RWPE1 (cell line): ENCODE measurements around the gene ZBTB1.
A peak's percentile ranks its signal among the peaks of the same experiment; 100 is the strongest.

ENCODE experiments used
- CTCF ChIA-PET: fragments of 350-600 bp; sonication (Branson Sonifier 250); formaldehyde crosslinking; extraction: SDS; loops from one replicate; lab custom pipeline; 2021; lab: Yijun Ruan, JAX
- POLR2A ChIA-PET: fragments of 400-600 bp; formaldehyde crosslinking; extraction: SDS; loops from one replicate; lab custom pipeline; 2020; ENCODE audit warnings: antibody characterized with exemption; ENCODE audit not compliant: low non-redundant PET; lab: Yijun Ruan, JAX
- DNase-seq: peaks from one replicate; pipeline ENCODE4 v3.0.0; 2012; ENCODE audit warnings: low spot score
- H3K27ac ChIP-seq: fragments of 450-650 bp; 2 replicates; pipeline ENCODE4 v1.5.1; 2017
- CTCF ChIP-seq: fragments of 450-650 bp; conservative IDR thresholded peaks from 2 replicates; pipeline ENCODE4 v1.5.1; 2017; ENCODE audit warnings: low read depth, mild to moderate bottlenecking

Gene ZBTB1

GRCh38 chr14:64540208-64541202, 35.9 kb downstream of the ZBTB1 start, which contains the start of gene HSPA2:
Gene HSPA2 (plus strand): TSS chr14:64540741. CDS start chr14:64540850, 109 bp downstream.
- CTCF ChIA-PET, result interaction anchor here (0.6 to 1.9 kb wide), 9 partner anchors 24 to 937 kb away, joined by 3 to 9 read pairs (median 3); no protein-coding TSS in a partner anchor
- POLR2A ChIA-PET, result interaction anchor here (0.5 to 1.1 kb wide), 7 partner anchors 8 to 164 kb away, joined by 3 to 10 read pairs (median 5); partner anchors contain the start of gene PLEKHG3

GRCh38 chr14:64541261-64541971, 36.8 kb downstream of the ZBTB1 start:
- TF ChIP-seq CTCF, result no peak
- POLR2A ChIA-PET, result no interaction called here
- CTCF ChIA-PET, result no interaction called here
- peak overlapping the region; percentile 98; the same call in 1 of the 2 replicates for H3K27ac ChIP-seq
- DNase-seq, result no peak

More at GRCh38 chr14:64540208-64541202, 35.9 kb downstream of the ZBTB1 start, which contains the start of gene HSPA2:
- DNase-seq, result peak; percentile 99
- TF ChIP-seq CTCF, result peak; percentile 91
- H3K27ac ChIP-seq, result peak within 1 kb of the TSS; percentile 98

GRCh38 chr14:64541972-64542835, 37.6 kb downstream of the ZBTB1 start:
- ChIA-PET POLR2A (interaction anchor here (1.0 kb wide), 1 partner anchor 27 kb away, joined by 5 read pairs; no protein-coding TSS in a partner anchor), CTCF (interaction anchor here (0.7 to 2.3 kb wide), 2 partner anchors 95 to 203 kb away, joined by 10 to 11 read pairs; no protein-coding TSS in a partner anchor)
- TF ChIP-seq CTCF, result no peak
- no peak overlapping the region for H3K27ac ChIP-seq
- DNase-seq, result no peak

GRCh38 chr14:64542836-64543201, 38.2 kb downstream of the ZBTB1 start:
- POLR2A ChIA-PET, result interaction anchor here (1.0 kb wide), 1 partner anchor 27 kb away, joined by 5 read pairs; no protein-coding TSS in a partner anchor
- DNase-seq, result no peak
- no peak overlapping the region for H3K27ac ChIP-seq
- CTCF ChIA-PET, result interaction anchor here (0.6 to 2.3 kb wide), 4 partner anchors 92 to 400 kb away, joined by 3 to 11 read pairs (median 6); partner anchors contain the start of gene GPX2
- TF ChIP-seq CTCF, result no peak

GRCh38 chr14:64544607-64545312, 40.2 kb downstream of the ZBTB1 start:
- no peak for TF ChIP-seq CTCF
- ChIA-PET POLR2A (interaction anchor here (0.7 kb wide), 1 partner anchor 17 kb away, joined by 5 read pairs; no protein-coding TSS in a partner anchor), CTCF (interaction anchor here (0.7 kb wide), 3 partner anchors 33 to 523 kb away, joined by 3 to 5 read pairs (median 4); no protein-coding TSS in a partner anchor)
- DNase-seq, result no peak
- no peak overlapping the region for H3K27ac ChIP-seq
